GM12878 (cell line): Measurements from ENCODE around the gene GPN2.

Source experiments
- POLR2A ChIP-seq: IDR thresholded peaks from 2 replicates; pipeline ENCODE4 v1.6.1; 2011; ENCODE audit warnings: low read depth, mild to moderate bottlenecking, low read length
- RELA ChIP-seq: fragments of 450-650 bp; IDR thresholded peaks from 2 replicates; pipeline ENCODE4 v1.8.0; 2014; ENCODE audit warnings: borderline replicate concordance; ENCODE audit not compliant: partially characterized antibody
- SP1 ChIP-seq: IDR thresholded peaks from one replicate; pipeline ENCODE4 v1.6.1; 2011; ENCODE audit warnings: low read depth, low read length
- TF ChIP-seq, protein P1 (sequence below): IDR thresholded peaks from 2 replicates; pipeline ENCODE4 v1.6.1; 2011; ENCODE audit warnings: mild to moderate bottlenecking, low read depth, low read length, moderate library complexity; ENCODE audit not compliant: insufficient replicate concordance

DNA sequence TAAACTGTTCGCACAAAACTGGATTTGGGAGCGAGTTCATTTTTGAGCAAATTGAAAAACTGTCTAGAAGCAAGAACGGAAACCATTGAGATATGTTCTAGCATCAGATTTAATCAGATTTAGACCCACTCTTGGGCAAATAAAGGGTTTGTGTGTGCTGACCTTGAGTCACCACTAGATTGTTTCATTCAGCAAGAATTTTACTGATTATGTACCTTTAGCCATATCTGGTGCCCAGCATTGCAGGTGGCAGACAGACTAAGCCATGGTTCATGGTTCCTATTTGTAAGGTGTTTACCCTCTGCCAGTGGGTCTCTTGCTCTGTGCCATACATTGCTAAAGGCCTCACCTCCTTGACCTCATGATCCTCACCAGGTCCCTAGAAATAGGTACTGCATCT lies 32.8 kb upstream of the GPN2 start:
- TF ChIP-seq RELA (no peak), SP1 (no peak), POLR2A (no peak)
- TF ChIP-seq, protein P1, sequence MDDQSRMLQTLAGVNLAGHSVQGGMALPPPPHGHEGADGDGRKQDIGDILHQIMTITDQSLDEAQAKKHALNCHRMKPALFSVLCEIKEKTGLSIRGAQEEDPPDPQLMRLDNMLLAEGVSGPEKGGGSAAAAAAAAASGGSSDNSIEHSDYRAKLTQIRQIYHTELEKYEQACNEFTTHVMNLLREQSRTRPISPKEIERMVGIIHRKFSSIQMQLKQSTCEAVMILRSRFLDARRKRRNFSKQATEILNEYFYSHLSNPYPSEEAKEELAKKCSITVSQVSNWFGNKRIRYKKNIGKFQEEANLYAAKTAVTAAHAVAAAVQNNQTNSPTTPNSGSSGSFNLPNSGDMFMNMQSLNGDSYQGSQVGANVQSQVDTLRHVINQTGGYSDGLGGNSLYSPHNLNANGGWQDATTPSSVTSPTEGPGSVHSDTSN, result no peak
